Measurements from ENCODE around the gene PAEP.

Gene PAEP

DNA sequence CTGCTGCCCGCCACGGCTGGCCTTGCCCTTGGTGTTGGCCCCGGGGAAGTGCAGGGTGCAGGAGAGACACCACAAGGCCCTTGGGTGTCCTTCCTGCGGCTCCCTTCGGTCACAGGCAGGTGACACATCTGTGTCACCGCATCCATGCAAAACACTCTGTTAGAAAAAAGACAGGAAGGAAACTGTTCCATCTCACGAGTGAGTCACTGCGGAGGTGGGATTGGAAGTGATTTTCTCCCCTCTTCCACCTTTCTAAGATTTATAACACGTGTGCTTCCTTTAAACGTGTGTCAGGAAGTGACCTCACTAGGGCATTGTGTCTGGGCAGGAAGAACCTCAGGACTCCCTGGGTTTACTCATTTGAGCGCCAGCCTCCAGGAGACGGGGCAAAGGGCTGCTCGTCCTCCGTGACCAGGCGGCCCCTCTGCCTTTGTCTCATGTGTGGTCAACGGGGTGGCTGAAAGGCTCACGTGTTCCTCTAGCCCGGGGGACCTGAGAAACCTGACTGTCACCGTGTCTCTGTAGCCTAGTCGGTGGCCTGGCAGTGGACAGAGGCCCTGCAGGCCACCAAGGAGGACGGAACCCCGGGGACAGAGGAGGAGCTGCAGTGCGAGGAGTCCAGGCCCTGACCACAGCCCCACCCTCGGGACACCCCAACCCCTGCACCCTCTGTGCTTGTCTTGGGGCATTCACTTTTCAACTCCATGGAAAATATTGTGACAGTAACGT, 45.3 kb upstream of the PAEP start:
- no peak overlapping the region for H3K27ac ChIP-seq (replicated peaks)
- H3K4me3 ChIP-seq (replicated peaks; ENCODE audit: insufficient read depth, low read length) = no peak overlapping the region
- DNase-seq (ENCODE audit: low read depth in 1 of 2, low spot score in 1 of 2) = no peak
- TF ChIP-seq, protein P1, sequence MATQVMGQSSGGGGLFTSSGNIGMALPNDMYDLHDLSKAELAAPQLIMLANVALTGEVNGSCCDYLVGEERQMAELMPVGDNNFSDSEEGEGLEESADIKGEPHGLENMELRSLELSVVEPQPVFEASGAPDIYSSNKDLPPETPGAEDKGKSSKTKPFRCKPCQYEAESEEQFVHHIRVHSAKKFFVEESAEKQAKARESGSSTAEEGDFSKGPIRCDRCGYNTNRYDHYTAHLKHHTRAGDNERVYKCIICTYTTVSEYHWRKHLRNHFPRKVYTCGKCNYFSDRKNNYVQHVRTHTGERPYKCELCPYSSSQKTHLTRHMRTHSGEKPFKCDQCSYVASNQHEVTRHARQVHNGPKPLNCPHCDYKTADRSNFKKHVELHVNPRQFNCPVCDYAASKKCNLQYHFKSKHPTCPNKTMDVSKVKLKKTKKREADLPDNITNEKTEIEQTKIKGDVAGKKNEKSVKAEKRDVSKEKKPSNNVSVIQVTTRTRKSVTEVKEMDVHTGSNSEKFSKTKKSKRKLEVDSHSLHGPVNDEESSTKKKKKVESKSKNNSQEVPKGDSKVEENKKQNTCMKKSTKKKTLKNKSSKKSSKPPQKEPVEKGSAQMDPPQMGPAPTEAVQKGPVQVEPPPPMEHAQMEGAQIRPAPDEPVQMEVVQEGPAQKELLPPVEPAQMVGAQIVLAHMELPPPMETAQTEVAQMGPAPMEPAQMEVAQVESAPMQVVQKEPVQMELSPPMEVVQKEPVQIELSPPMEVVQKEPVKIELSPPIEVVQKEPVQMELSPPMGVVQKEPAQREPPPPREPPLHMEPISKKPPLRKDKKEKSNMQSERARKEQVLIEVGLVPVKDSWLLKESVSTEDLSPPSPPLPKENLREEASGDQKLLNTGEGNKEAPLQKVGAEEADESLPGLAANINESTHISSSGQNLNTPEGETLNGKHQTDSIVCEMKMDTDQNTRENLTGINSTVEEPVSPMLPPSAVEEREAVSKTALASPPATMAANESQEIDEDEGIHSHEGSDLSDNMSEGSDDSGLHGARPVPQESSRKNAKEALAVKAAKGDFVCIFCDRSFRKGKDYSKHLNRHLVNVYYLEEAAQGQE (IDR thresholded peaks at IDR 0.05; ENCODE audit: insufficient replicate concordance, low read depth) = no peak
- no peak for TF ChIP-seq SPI1 (IDR thresholded peaks at IDR 0.05; ENCODE audit: borderline replicate concordance, low read depth)
- no peak for TF ChIP-seq POLR2AphosphoS5 (IDR thresholded peaks at IDR 0.05; ENCODE audit: low read depth)
- TF ChIP-seq GABPA (IDR thresholded peaks at IDR 0.05; ENCODE audit: low read depth) = no peak
- TF ChIP-seq, protein P2, sequence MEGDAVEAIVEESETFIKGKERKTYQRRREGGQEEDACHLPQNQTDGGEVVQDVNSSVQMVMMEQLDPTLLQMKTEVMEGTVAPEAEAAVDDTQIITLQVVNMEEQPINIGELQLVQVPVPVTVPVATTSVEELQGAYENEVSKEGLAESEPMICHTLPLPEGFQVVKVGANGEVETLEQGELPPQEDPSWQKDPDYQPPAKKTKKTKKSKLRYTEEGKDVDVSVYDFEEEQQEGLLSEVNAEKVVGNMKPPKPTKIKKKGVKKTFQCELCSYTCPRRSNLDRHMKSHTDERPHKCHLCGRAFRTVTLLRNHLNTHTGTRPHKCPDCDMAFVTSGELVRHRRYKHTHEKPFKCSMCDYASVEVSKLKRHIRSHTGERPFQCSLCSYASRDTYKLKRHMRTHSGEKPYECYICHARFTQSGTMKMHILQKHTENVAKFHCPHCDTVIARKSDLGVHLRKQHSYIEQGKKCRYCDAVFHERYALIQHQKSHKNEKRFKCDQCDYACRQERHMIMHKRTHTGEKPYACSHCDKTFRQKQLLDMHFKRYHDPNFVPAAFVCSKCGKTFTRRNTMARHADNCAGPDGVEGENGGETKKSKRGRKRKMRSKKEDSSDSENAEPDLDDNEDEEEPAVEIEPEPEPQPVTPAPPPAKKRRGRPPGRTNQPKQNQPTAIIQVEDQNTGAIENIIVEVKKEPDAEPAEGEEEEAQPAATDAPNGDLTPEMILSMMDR (IDR thresholded peaks at IDR 0.05; ENCODE audit: insufficient read depth, low read length) = no peak
- H3K27me3 ChIP-seq (ENCODE audit: insufficient read depth, poor library complexity, severe bottlenecking) = no peaks in the 10 kb centered on the region

DNA sequence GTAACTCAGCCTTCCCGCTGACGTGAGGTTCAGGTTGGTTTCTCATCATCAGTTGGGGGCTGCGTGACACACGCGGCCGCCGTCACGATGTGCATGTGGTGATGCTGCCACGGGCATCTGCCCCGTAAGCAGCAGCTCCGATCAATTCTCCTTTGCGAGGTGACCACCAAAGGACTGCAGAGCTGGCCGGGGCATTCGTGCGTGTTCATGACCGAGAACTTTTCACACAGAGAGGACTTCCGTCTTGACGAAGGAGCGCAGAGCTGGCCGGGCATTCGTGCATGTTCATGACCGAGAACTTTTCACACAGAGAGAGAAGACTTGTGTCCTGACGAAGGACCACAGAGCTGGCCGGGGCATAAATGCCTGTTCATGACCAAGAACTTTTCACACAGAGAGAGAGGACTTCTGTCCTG, 44.1 kb upstream of the PAEP start:
- Histone ChIP-seq H3K27me3 (ENCODE audit: insufficient read depth, poor library complexity, severe bottlenecking) (peaks cover 2% of the 10 kb centered on the region), H3K27ac (replicated peaks) (no peak overlapping the region), H3K4me3 (replicated peaks; ENCODE audit: insufficient read depth, low read length) (no peak overlapping the region)
- TF ChIP-seq SPI1 (IDR thresholded peaks at IDR 0.05; ENCODE audit: borderline replicate concordance, low read depth) (no peak), GABPA (IDR thresholded peaks at IDR 0.05; ENCODE audit: low read depth) (no peak), POLR2AphosphoS5 (IDR thresholded peaks at IDR 0.05; ENCODE audit: low read depth) (no peak)
- TF ChIP-seq, protein P1 (IDR thresholded peaks at IDR 0.05; ENCODE audit: insufficient replicate concordance, low read depth) = no peak
- TF ChIP-seq, protein P2 (IDR thresholded peaks at IDR 0.05; ENCODE audit: insufficient read depth, low read length) = no peak
- no peak for DNase-seq (ENCODE audit: low read depth in 1 of 2, low spot score in 1 of 2)

DNA sequence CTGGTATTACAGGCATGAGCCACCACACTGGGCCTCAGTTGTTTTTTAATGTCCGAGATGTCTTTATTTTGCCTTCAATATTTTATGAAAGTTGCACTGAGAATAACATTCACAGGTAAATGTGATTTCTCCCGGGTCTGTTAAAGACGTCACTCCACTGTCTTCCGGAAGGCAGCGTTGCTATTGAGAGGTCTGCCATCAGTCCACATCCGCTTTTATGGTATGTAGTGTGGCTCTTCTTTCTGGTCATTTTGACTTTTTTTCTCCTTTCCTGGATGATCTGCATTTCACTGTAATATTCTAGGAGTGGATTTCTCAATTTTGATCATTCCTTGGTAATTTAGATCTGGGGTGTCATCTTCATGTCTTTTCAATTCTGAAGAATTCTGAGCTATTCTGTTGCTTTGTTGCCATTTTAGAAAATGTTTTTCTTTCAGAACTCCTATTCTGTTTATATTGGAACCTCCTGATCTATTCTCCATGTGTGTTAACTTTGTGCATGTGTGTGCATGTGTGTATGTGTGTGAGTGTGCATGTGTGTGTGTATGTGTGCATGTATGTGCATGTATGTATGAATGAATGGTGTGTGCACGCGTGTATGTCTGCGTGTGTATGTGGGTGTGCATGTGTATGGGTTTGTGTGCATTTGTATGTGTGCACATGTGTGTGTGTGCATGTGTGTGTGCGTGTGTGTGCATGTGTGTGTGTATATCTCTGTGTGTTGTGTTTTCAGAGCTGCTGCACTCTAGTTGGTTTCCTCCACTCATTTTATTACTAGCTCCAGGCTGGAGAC, 42.2 kb upstream of the PAEP start:
- DNase-seq (ENCODE audit: low read depth in 1 of 2, low spot score in 1 of 2) = no peak
- TF ChIP-seq, protein P2 (IDR thresholded peaks at IDR 0.05; ENCODE audit: insufficient read depth, low read length) = no peak
- no peak for TF ChIP-seq POLR2AphosphoS5 (IDR thresholded peaks at IDR 0.05; ENCODE audit: low read depth)
- TF ChIP-seq, protein P1 (IDR thresholded peaks at IDR 0.05; ENCODE audit: insufficient replicate concordance, low read depth) = no peak
- TF ChIP-seq GABPA (IDR thresholded peaks at IDR 0.05; ENCODE audit: low read depth) = no peak
- TF ChIP-seq SPI1 (IDR thresholded peaks at IDR 0.05; ENCODE audit: borderline replicate concordance, low read depth) = no peak

More for the DNA sequence above, 42.2 kb upstream of the PAEP start:
- no peak overlapping the region for H3K27ac ChIP-seq (replicated peaks)
- no peak overlapping the region for H3K4me3 ChIP-seq (replicated peaks; ENCODE audit: insufficient read depth, low read length)
- H3K27me3 ChIP-seq (ENCODE audit: insufficient read depth, poor library complexity, severe bottlenecking) = peaks cover 2% of the 10 kb centered on the region

Data from HL-60 (cell line).